Activated T-helper 2 cell treated with anti-CD3 and anti-CD28 coated beads, Interferon-gamma antibody, Interleukin-2, Interleukin-4, amounts not matched to agents 10 μg/mL and 5 μg/mL and 100 μg/mL, durations not matched to agents 14 hours and 24 hours and 36 hours (primary cell): ENCODE results near the gene GPR150. TPM values are rescaled to one million over a fixed set of nuclear protein-coding genes. Genes with fewer than 3 reads are reported as not detected.

Source experiments
- DNase-seq: peaks from one replicate; pipeline ENCODE4 v3.0.0; 2021; ENCODE audit warnings: low spot score
- H3K27ac Mint-ChIP-seq: one replicate; pipeline ENCODE4 v1.8.0; 2021; ENCODE audit warnings: mixed read lengths
- H3K27me3 Mint-ChIP-seq: one replicate; pipeline ENCODE4 v1.8.0; 2021; ENCODE audit warnings: low read depth, mixed read lengths
- H3K36me3 Mint-ChIP-seq: one replicate; pipeline ENCODE4 v1.8.0; 2021; ENCODE audit warnings: low read depth, mixed read lengths
- H3K4me1 Mint-ChIP-seq: one replicate; pipeline ENCODE4 v1.8.0; 2021; ENCODE audit warnings: low read depth, mixed read lengths
- H3K4me3 Mint-ChIP-seq: one replicate; pipeline ENCODE4 v1.8.0; 2021; ENCODE audit warnings: low read depth, mild to moderate bottlenecking, moderate library complexity, mixed read lengths
- H3K9me3 Mint-ChIP-seq: one replicate; pipeline ENCODE4 v1.8.0; 2021; ENCODE audit warnings: mixed read lengths
- intact Hi-C: fragments of 100-400 bp; cut with micrococcal nuclease; formaldehyde crosslinking; loops from one replicate; pipeline ENCODE4 v1.15.1; 2023
- total RNA-seq: library from RNA; stranded (reverse); gene quantifications from 2 replicates; pipeline ENCODE4 v1.2.3, GENCODE V29; 2022

Gene GPR150
- total RNA-seq, 1 donor from 2014 or later = 0.11 TPM

DNA sequence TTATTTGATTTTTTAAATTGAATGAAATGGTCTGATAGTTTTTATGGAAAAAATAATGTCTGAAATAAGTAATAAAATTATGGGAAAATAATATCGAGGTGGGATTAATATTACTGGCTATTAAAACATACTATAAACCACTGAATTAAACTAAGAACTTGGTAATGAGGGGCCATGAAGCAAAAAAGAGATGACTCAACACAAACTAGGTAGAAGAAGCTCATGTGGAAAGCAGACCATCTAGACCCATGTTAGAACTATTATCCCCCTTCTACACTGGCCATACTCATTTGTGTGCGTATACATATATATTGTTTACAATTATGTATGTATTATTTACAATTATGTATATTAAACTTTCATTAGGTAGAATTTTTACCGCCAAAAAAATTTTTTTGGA is 8.5 kb upstream of the GPR150 start:
- Mint-ChIP-seq H3K9me3 (peaks cover 8% of the 10 kb centered on the region), H3K36me3 (peaks cover 21% of the 10 kb centered on the region), H3K27ac (no peak overlapping the region), H3K4me3 (no peak overlapping the region), H3K27me3 (no peaks in the 10 kb centered on the region), H3K4me1 (peaks cover 6% of the 10 kb centered on the region)
- DNase-seq = no peak
- intact Hi-C loops = no loop called here

DNA sequence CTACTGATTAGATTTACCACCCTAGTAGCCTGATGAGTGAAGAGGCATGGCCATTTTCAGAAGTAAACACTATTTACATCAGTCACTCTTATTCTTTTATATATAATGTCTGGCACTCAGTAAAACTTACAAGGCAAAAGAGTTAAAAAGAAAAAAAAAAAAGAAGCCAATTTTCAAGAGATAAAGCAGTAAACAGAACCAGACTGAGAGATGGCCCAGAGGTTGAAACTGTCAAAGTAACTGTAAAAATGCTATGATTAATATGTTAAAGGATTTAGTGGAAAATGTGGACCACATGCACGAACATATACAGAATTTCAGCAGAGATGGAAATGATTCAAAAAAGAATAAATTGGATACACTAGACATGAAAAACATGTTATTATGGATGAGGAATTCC is 6.4 kb upstream of the GPR150 start:
- Mint-ChIP-seq H3K27ac (no peak overlapping the region), H3K9me3 (peaks cover 8% of the 10 kb centered on the region), H3K36me3 (peaks cover 21% of the 10 kb centered on the region), H3K4me3 (no peak overlapping the region), H3K27me3 (peaks cover 3% of the 10 kb centered on the region), H3K4me1 (peaks cover 7% of the 10 kb centered on the region)
- intact Hi-C loops = no loop called here
- DNase-seq = no peak

DNA sequence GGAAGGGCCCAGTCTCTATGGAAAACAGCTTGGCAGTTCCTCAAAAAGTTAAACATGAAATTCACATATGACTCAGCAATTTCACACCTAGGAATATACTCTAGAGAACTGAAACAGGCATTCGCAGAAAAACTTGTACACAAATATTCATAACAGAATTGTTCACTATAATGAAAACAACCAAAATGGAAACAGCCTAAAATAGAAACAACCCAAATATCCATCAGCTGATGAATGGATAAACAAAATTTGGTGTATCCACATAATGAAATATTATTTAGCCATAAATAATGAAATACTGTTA is 4.8 kb upstream of the GPR150 start:
- intact Hi-C loops = loop anchor here (1.0 kb wide), 1 partner anchor 24 kb away; no protein-coding TSS in a partner anchor
- Mint-ChIP-seq H3K4me1 (peaks cover 22% of the 10 kb centered on the region), H3K9me3 (peaks cover 8% of the 10 kb centered on the region), H3K36me3 (peaks cover 21% of the 10 kb centered on the region), H3K27ac (no peak overlapping the region), H3K27me3 (peaks cover 15% of the 10 kb centered on the region), H3K4me3 (no peak overlapping the region)
- DNase-seq = no peak

DNA sequence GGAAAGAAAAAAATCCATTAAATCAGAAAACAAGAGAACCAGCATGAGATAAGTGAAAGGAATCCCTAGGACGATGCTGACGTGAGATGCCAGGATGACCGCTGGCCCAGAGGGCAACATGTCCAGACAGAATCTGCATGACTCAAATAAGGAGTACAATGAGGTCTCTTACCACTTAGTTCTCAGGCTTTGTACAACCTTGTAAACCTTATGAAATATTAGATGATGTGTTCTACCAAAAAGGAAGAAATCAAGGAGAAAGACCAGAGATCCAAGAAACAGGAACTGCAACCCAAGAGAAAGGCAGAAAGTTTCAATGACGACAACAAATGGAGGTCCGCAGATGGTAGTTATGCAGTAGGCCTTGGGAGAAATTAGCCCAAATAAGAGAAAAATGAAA is 2.8 kb upstream of the GPR150 start:
- DNase-seq = no peak
- Mint-ChIP-seq H3K9me3 (peaks cover 8% of the 10 kb centered on the region), H3K4me3 (no peak overlapping the region), H3K36me3 (peaks cover 21% of the 10 kb centered on the region), H3K27ac (no peak overlapping the region), H3K4me1 (peaks cover 30% of the 10 kb centered on the region), H3K27me3 (peaks cover 15% of the 10 kb centered on the region)
- intact Hi-C loops = no loop called here

DNA sequence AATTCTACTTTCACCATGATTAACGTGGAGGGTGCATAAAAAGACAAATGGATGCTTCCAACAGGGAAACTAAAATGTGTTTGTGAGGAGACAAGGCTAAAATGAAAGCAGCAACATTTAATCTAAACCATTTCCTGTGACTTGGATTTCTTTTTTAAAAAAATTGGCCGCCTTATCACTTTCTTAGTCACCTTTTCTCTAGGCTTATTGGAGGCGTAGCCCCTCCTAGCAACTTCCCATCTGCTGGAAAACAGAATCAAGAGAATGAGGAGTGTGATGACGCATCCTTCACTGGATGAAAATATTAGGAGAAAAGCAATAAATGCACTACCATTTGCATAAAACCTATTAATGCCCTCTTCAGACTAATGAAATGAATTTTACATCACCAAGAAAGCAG is 791 bp upstream of the GPR150 start:
- Mint-ChIP-seq H3K36me3 (peaks cover 7% of the 10 kb centered on the region), H3K27ac (no peak overlapping the region), H3K9me3 (no peaks in the 10 kb centered on the region), H3K4me3 (peak overlapping the region; percentile 81), H3K4me1 (peaks cover 35% of the 10 kb centered on the region), H3K27me3 (peaks cover 15% of the 10 kb centered on the region)
- no peak for DNase-seq
- intact Hi-C loops = no loop called here

DNA sequence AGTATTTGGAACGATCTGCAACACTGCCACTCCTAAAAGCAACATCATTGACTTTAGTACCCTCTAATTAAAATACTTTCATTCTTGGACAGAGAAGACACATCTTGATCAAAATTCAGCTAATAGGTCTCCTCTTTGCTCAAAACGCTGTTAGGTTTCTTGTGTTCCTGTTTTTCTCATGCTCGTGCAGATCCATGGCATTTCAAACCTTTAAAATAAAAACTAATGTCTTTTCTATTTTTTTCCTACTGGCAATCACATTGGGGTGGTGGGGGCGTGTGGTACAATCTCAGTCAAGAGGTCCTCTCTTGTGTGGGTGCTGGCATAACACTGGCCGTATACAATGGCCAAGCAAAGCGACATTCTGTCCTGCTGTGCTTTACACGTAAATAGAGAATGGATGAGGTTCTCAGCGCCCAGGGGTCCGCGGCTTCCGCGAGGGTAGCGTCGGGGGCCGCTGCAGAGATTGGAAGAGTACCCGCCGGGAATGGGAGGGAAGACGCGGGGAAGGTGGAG is 315 bp upstream of the GPR150 start:
- intact Hi-C loops = loop anchor here (1.0 to 2.0 kb wide), 2 partner anchors 29 to 64 kb away; partner anchors contain the start of gene ARSK
- peak overlapping the region; percentile 81 for H3K4me3 Mint-ChIP-seq
- H3K4me1 Mint-ChIP-seq = peaks cover 35% of the 10 kb centered on the region
- H3K9me3 Mint-ChIP-seq = no peaks in the 10 kb centered on the region
- H3K27me3 Mint-ChIP-seq = peaks cover 17% of the 10 kb centered on the region
- H3K27ac Mint-ChIP-seq = peak overlapping the region; percentile 84
- DNase-seq = no peak
- peaks cover 5% of the 10 kb centered on the region for H3K36me3 Mint-ChIP-seq

DNA sequence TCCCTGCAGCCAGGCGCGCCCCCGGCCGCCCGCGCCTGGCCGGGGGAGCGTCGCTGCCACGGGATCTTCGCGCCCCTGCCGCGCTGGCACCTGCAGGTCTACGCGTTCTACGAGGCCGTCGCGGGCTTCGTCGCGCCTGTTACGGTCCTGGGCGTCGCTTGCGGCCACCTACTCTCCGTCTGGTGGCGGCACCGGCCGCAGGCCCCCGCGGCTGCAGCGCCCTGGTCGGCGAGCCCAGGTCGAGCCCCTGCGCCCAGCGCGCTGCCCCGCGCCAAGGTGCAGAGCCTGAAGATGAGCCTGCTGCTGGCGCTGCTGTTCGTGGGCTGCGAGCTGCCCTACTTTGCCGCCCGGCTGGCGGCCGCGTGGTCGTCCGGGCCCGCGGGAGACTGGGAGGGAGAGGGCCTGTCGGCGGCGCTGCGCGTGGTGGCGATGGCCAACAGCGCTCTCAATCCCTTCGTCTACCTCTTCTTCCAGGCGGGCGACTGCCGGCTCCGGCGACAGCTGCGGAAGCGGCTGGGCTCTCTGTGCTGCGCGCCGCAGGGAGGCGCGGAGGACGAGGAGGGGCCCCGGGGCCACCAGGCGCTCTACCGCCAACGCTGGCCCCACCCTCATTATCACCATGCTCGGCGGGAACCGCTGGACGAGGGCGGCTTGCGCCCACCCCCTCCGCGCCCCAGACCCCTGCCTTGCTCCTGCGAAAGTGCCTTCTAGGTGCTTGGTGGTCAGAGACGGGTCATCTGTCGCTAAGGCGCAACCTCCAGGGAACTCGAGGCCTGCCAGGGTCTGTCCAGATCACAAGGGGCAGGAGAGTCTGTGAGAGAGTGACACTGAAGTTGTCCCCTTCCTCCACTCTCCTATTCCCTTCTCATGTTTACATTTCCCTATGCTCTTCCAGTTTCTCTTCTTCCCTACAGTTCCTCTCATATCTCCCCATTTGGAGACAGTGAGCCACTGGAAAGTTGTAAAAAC is 1.3 kb downstream of the GPR150 start:
- peak; percentile 40 for DNase-seq
- H3K27me3 Mint-ChIP-seq = peaks cover 21% of the 10 kb centered on the region
- intact Hi-C loops = loop anchor here (1.0 to 2.0 kb wide), 2 partner anchors 30 to 66 kb away; partner anchors contain the start of gene ARSK
- no peaks in the 10 kb centered on the region for H3K9me3 Mint-ChIP-seq
- peak overlapping the region; percentile 74 for H3K4me3 Mint-ChIP-seq
- no peaks in the 10 kb centered on the region for H3K36me3 Mint-ChIP-seq
- H3K27ac Mint-ChIP-seq = peak overlapping the region; percentile 59
- H3K4me1 Mint-ChIP-seq = peaks cover 29% of the 10 kb centered on the region

DNA sequence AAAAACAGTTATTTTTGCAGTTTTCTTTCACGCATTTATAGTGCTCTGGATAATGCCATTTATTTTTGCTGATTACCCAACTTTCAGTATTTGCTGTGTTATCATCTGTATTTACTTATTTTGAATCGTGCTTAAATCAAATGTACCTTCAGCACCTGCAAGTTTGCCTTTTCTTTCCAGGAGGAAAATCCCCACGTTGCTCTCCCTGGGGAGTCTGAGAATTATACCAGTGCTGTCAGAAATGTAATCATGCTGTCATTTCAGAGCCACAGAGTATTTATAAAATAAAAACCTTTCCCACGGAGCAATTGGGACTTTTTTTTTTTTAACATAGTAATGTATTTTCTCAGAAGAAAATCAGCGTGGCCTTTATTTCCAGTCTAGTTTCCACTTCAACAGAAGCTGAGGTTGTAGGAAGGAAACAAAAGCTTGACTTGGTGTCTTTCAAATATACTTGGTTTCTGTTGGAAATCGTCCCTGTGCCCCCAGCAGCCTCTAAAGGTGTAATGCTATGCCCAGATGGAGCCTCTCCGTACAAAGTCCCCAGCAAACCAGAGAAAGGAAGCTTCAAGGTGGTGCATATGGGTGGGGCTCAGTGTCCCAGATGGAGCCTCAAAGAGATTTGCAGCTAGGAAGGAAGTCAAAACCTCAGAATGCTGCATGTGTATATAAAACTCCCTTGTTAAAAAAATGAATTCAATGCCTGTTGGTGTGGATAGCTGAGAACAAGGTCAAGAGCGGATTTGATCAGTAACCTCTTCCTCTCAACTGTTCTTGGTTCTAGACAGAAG is 2.1 kb downstream of the GPR150 start:
- DNase-seq = no peak
- Mint-ChIP-seq H3K36me3 (no peaks in the 10 kb centered on the region), H3K4me1 (peaks cover 29% of the 10 kb centered on the region), H3K9me3 (no peaks in the 10 kb centered on the region), H3K27me3 (peaks cover 21% of the 10 kb centered on the region), H3K4me3 (peak overlapping the region; percentile 74), H3K27ac (peak overlapping the region; percentile 59)
- intact Hi-C loops = loop anchor here (1.0 to 2.0 kb wide), 2 partner anchors 22 to 31 kb away; no protein-coding TSS in a partner anchor

DNA sequence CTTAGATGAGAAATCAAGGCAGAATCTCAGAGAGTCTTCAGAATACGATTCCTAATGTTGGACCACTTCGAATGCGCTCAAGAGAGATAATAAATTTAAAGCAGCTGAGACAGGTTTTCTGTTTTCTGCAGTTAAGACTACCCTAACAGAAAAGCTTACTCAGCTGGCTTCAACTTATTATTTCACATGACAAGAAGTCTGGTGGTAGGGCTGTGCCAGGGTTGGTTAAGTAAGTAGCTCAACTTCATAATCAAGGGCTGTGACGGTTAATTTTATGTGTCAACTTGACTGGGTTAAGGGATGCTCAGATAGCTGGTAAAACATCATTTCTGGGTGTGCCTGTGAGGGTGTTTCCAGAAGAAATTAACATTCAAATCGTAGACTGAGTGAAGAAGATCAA is 3.8 kb downstream of the GPR150 start:
- H3K9me3 Mint-ChIP-seq = no peaks in the 10 kb centered on the region
- peaks cover 16% of the 10 kb centered on the region for H3K27me3 Mint-ChIP-seq
- H3K4me1 Mint-ChIP-seq = peaks cover 26% of the 10 kb centered on the region
- no peaks in the 10 kb centered on the region for H3K36me3 Mint-ChIP-seq
- H3K4me3 Mint-ChIP-seq = no peak overlapping the region
- intact Hi-C loops = no loop called here
- DNase-seq = no peak
- no peak overlapping the region for H3K27ac Mint-ChIP-seq

DNA sequence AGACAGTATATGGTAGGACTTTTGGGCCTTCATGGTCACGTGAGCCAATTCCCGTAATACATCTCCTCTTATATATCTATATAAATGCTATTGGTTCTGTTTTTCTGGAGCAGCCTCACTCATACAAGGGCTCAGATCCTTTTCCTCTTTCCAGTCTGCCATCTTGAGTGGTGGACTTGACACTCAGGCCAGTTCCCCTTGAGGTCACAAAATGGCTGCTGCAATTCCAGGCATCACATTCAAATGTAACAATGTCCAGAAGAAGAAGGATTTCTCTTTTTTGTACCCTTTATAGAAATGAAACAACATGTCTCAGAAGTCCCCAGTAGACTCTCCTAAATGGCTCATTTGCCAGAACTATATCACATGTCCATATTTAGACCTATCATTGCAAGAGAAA is 4.5 kb downstream of the GPR150 start:
- no peak for DNase-seq
- intact Hi-C loops = no loop called here
- Mint-ChIP-seq H3K9me3 (no peaks in the 10 kb centered on the region), H3K36me3 (no peaks in the 10 kb centered on the region), H3K27me3 (peaks cover 13% of the 10 kb centered on the region), H3K27ac (no peak overlapping the region), H3K4me1 (peaks cover 21% of the 10 kb centered on the region), H3K4me3 (no peak overlapping the region)

DNA sequence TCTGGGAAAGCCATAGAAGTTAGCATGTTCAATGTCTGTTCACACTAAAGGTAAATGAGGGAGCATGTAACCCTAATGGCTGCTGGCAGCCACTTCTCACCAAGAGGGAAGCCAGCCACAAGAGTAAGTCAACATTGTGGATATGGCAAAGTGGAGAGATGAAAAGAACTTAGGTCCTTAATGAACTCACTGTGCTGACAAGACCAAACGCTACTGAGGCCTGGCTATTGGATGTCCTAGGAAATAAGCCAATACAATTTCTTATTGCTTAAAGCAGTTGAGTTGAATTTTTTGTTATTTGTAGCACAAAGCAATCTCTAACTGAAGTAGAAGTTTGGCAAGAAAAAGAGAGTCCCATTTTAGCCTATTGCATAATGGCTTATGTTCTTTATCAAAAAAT is 6.8 kb downstream of the GPR150 start:
- H3K27ac Mint-ChIP-seq = no peak overlapping the region
- peaks cover 5% of the 10 kb centered on the region for H3K36me3 Mint-ChIP-seq
- H3K9me3 Mint-ChIP-seq = peaks cover 9% of the 10 kb centered on the region
- intact Hi-C loops = no loop called here
- peaks cover 6% of the 10 kb centered on the region for H3K27me3 Mint-ChIP-seq
- H3K4me3 Mint-ChIP-seq = no peak overlapping the region
- DNase-seq = no peak
- H3K4me1 Mint-ChIP-seq = peaks cover 14% of the 10 kb centered on the region

DNA sequence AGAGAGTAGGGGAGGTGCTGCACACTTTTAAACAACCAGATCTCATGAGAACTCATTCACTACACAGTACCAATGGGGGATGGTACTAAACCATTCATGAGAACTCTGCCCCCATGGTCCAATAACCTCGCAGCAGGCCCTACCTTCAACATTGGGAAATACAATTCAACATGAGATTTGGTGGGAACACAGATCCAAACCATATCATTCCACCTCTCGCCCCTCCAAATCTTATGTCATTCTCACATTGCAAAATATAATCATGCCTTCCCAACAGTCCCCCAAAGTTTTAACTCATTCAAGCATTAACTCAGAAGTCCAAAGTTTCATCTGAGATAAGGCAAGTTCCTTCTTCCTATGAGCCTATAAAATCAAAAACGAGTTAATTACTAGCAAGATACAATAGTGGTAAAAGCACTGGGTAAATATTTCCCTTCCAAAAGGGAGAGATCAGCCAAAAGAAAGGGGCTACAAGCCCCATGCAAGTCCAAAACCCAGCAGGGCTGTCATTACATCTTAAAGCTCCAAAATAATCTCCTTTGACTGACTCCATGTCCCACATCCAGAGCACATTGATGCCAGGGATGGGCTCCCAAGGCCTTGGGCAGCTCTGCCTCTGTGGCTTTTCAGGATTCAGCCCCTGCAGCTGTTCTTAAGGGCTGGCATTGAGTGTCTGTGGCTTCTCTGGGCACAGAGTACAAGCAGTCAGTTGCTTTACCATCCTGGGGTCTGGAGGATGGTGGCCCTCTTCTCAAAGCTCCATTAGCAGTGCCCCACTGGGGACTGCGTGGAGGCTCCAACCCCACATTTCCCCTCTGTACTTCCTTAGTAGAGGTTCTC is 8.3 kb downstream of the GPR150 start:
- Mint-ChIP-seq H3K36me3 (peaks cover 13% of the 10 kb centered on the region), H3K4me1 (peaks cover 13% of the 10 kb centered on the region), H3K9me3 (peaks cover 18% of the 10 kb centered on the region), H3K27ac (no peak overlapping the region), H3K4me3 (no peak overlapping the region), H3K27me3 (peaks cover 6% of the 10 kb centered on the region)
- intact Hi-C loops = no loop called here
- no peak for DNase-seq
